Activated CD8-positive, alpha-beta memory T cell treated with anti-CD3 and anti-CD28 coated beads, Interleukin-2, amount 50 U/mL, for 24 hours (primary cell): Measurements from ENCODE around the gene RBM43.
"Not testable (repeated sequence)": the region's sequence is repeated elsewhere in the genome, so short reads cannot be mapped to it uniquely, and the experiment has no call there.

Experiments
- DNase-seq: peaks from one replicate; pipeline ENCODE4 v3.0.0-alpha.2; 2020; ENCODE audit errors: extremely low read depth

The RBM43 gene

DNA sequence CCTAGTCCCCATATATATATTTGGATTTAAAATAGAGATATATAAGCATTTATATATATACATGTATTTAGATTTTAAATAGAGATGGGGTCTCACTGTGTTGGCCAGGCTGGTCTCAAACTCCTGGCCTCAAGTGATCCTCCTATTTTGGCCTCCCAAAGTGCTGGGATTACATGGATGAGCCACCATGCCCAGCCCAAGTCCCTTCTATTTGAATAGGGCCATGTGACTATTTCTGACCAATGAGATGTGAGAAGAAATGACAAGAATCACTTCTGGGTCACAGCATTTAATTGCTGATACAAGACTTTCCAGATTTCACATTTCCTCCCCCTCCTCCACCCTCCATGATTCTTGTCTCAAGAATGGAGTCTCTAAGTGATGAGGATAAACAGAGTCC is 6.4 kb upstream of the RBM43 start:
- no peak for DNase-seq

DNA sequence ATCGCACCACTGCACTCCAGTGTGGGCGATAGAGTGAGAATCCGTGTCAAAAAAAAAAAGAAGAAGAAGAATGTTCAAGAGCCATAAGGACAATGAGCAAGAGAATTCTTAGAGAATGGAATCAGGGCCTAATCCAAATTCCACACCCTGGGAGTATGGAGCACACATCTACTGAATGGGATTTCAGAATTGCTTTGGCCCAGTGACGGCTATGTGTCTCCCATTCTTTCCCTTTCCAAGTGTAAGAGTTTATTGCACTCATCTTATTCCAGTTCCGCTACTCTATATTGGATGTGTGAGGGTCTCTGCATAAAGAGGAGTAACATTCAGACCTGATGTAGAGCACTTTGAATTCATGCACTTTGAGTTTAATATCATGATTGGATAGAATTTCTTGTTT is 5.9 kb upstream of the RBM43 start:
- DNase-seq, result no peak

DNA sequence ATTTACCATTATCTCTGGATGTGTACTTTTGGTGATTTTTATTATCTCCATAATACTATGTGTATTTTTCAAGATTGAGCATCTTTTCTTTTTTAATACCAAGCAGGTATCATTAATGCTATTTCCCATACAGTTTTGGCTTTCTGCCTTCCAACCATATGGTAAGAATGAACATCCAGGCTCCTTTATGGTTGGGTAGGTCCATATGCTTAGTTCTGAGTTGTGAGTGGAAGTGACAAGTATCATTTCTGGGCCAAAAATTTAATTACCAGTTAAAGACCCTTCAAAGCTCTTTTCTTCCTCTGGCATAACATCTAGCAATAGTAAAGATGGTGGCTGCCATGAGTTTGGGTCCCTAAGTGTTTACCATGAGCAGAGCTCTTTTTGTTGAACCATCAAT is 4.3 kb upstream of the RBM43 start:
- no peak for DNase-seq

DNA sequence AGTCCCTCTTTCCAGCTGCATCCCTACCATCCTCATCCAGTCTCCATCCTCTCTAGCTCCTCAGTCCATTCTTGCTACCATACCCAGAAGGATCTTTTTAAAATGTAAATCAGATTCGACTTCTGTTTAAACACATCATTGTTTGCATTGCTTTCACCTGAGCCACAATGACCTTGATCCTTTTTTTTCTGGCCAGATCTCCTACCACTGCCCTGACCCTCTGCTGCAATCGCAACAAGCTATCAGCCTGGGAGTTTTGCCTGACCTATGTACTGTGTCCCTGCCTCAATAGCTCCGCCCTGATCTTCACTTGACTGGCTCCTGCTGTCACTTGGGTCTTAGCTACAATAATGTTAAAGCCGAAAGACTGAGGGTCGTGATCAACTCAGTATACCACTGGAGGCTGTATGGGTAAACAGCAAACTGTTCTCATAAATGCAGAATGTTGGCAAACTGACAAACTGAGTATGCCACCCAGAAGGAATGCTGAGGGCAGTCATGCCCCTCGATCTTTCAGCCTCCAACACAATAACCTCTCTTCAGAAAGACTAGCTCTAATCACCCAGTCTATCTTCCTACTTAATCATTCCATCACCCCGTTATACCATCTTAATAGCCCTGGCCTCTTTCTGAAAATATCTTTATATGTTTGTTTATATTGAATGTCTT is 2.6 kb upstream of the RBM43 start:
- no peak for DNase-seq

DNA sequence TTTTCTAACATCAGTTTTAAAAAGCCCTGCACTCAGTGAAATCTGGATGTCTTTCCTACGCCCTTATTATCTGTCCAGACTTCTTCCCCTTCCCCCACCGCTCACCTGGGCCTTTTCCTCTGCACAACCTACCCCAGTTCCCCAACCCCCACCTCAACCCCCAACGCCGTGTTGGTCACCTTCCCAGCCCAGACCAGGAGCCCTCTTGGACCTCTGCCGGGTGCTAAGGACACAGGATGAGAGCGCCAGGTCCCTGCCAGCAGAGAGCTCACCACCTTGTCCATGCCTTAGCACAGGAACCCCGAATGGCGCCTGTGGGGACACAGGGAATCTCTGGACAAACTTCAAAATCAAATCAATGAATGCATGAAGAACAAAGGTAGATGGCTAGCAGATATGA is 966 bp upstream of the RBM43 start:
- DNase-seq, result no peak

DNA sequence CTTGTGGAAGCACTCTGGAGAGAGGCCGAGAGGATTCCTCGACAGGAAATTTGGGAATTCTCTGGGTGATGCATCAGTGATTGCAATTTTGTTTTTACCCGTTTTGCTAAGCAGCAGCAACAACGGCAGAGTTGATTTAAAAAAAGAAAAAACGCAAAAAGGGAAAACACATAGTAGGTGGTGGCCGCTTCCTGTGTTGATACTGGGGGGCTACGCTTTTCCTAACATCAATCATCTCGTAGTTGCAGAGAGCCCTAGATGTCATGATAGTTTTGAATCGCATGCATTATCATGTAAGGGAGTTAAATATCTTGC is 271 bp upstream of the RBM43 start:
- DNase-seq, result no peak

DNA sequence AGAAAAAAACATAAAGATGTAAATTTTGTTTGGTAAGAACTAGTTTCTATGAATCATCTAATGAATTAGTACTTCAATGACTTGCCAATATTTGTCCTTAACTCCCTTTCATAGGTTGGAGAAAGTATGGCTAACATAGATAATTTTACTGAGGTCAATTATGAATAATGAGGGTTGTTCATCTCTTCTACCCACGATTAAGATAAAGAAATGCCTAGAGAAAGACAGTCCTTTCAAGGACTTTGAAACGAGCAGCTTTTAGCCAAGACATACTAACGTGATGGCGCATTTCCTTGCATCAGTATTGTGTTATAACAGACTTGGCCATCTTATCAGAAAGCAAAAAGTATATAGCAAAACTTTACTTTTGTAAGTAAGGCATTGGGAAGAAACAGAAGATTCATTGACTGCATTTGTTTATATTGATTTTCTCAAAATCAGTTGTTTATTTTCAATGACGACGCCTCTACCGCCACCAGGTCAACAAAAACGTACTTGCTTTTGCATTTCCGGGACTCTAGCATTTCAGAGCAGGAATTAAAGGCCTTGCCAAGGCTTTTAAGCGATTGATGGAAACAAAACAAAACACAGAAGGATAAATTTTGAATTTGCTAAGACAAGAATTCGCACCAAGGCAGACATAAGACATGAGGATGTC is 961 bp downstream of the RBM43 start:
- no peak for DNase-seq

DNA sequence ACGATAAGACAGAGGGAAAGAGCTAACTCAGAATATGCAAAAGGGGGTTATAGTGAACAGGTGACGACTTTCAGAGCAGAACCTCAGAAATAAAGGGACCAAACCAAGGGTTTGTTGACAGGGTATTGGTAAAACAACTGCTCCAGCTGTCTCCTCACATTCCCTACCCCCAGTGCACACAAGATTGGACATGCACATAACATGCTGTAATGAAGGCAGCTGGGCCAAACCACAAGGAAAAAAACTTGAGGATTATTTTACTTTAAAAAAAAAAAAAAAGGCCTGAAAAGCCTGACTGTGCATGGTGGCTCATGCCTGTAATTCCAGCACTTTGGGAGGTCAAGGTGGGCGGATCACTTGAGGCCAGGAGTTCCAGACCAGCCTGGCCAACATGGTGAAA is 3.5 kb downstream of the RBM43 start:
- DNase-seq, result no peak

DNA sequence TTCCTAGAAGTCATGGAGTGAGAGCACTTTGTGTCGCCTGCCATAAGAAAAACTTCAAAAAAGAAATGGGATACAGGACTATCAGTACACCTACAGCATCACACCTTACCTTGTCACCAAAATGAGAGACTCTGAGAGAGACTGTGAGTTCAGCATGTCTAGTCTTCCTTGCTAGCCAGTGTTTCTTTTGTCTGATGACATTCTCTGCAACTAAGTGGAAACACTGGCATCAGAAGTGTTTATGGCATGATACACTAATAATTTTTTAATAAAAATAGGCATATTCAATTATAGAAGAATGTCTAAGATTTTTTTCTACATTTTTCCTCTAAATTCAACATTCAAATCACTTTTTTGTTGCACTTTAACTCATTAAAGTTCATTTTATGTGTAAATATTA is 9.0 kb downstream of the RBM43 start:
- no peak for DNase-seq

DNA sequence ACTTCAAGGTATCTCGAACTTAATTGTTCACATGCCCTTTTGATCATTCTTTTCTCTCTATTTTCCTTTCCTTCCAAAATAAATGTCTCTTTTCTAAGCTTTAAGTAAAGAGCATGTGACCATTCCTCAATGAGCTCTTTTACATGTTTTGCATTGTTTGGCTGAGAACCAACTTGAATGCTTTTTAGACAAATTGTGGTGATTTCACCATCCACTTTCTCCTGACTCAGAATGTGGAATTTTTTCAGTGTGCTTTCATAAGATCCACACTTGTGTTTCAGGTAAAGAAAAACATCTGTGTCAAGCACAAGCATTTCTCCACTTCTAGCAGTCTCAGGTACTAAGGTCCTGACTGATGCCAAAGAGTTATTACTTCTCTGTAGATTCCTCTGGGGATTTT is 10.7 kb downstream of the RBM43 start:
- no peak for DNase-seq

DNA sequence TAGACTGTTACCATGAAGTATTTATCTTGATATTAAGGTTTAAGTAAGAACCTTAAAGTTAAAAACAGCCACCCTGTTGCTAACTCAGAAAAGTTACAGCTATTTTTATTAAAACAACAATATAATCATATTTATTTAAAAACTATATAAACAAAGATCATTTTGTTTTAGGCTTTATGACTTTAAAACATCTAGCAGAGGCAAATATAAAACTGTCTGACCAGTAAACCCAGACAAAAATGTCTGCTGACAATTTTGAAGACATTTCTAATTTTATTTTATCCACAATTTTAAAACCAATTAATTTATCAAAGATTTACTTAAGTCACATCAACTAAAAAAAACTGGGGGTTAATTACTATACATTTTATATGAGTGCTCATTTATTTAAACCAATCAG is 14.2 kb downstream of the RBM43 start:
- DNase-seq, result no peak

DNA sequence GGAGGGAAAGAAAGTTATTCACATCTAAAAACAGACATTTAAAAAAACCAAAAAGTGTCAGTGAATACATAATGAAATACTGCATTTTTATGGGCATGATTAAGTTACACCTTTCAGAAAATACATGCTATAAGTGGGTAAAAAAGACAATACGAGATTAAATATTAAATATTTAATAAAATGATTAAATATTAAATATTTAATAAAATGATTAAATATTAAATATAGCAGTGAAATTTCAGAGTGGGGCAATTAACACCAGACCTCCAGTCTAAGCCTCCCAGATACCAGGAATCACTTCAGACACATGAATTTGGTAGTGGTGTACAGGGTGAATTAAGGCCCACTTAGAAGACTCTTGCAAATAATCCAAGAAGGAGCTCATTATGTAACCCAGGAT is 15.5 kb downstream of the RBM43 start:
- no peak for DNase-seq

DNA sequence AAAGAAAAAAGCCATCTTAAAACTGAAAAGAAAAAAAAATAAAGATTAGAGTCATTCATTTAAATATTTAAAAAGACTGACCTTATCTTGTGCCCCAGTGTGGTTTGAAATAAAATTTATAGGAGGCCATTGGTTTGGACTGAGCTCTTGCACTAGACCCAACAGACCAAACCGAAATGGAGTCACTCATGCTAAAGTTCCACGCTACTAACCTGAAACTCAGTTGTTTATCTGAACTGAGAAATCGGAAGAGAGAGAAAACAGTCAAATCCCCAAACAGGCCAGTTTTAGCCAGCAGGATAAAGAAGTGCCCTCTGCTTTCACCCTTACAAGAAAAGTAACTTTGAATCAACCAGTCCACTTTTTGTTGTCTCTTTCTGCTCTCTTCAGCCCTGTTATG is 18.2 kb downstream of the RBM43 start:
- no peak for DNase-seq

DNA sequence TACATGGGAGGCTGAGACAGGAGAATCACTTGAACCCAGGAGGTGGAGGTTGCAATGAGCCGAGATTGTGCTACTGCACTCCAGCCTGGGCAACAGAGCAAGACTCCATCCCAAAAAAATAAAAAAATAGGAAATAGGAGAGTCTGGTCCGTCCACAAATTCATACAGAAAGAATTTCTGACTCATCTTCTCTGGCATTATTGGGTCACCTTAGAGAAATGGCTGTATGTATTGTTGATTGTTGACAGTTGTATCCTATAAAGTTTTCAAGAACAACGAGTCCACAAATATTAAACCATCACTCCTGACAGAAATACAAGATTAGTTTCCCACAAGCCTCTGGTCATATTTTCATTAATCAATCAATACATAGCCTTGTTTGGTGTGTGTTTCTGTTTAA is 20.4 kb downstream of the RBM43 start:
- DNase-seq, result no peak

DNA sequence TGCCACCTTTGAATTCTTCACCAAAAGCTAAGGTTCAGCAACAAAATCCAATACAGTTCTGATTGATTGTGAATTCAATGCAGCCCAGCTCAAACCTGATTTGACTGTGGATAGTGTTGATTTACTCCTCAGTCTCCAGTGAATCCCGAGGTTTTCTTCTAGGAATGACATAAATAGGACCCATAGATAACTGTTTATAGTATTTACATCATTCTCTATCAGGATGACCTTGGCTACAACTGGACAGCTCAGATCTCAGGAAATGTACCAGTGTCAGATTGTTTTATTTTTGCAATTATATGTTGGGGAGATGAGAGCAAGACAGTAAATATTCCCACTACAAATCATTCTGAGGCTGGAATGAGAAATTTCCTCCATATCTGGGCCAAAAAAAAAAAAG is 21.2 kb downstream of the RBM43 start:
- DNase-seq, result no peak

DNA sequence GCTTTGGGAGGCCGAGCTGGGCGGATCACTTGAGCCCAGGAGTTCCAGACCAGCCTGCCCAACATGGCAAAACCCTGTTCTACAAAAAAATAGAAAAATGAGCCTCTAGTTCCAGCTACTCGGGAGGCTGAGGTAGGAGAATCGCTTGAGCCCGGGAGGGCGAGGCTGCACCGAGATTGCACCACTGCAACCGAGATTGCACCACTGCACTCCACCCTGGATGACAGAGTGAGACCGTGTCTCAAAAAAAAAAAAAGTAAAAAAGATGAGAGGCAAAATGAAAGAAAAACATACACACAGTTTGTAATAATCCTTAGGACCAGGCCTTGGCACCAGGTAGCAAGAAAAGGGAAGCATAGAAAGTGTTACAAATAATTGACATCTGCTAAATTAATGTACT is 22.0 kb downstream of the RBM43 start:
- no peak for DNase-seq

DNA sequence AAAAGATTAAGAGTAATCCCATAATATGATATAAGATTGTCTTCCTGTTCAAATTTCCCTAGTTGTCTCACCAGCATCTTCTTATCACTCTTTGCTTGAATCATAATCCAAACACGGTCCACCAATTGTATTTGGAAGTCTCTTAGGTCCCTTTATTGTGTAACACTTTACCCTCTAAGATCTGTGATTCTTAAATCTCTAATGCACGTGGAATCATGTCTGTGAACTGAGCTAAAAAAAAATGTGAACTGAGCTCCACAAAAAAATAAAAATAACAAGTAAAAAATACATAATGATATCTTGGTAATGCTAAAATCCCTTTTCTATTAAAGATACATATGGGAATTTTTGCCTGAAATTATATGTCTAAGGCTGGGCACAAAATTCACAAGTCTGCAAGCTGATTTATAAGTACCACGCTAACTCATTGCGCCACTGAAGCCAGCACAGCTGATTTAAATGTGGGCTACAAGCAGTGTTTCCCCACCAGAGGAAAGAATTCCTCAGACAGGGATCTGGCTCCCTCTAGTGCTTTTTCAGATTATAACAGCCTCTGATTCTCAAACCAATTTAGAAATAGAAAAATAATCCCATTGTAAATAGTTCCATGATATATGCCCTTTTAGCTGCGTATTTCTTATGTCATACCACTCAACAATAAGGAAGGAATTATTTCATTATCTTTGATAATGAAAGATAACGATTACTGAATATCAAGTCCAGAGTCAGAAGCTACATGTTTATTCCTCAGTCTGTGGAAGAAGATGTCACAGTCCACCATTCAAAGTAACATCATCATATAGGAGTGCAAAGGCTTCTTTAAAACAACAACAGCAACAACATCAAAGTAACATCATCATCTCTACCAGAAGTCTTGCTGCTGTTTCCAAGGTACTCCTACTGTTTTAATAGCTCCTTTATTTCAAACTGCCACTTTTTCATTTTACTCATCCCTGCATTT is 22.9 kb downstream of the RBM43 start:
- DNase-seq, result no peak

DNA sequence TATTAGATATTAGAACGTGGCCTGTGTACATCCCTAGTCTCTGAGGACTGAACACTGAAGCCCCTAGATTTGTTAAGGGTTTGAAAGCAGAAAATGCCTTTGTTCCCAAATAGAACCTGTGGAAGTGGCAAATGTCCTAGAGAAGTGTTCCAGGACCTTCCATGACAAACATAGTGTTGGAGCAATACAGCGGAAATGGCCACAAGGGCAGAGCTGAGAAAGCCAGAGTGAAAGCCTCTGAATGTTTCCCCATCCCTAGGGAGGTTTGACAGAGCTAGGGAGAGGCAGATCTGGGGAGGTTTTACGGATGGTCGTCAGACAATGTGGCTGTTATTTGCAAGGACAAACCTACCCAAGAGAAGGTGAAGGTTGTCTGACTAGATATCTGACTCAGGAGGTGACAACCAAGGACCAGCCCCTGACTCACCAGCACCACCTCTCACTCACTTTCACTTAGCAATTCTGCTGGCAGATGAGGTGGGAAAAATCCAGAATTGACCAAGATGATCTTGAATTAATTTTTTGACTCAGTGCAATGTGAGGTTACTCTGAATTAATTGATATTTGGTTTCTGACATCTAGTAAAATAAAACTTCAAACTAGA is 24.1 kb downstream of the RBM43 start:
- no peak for DNase-seq

DNA sequence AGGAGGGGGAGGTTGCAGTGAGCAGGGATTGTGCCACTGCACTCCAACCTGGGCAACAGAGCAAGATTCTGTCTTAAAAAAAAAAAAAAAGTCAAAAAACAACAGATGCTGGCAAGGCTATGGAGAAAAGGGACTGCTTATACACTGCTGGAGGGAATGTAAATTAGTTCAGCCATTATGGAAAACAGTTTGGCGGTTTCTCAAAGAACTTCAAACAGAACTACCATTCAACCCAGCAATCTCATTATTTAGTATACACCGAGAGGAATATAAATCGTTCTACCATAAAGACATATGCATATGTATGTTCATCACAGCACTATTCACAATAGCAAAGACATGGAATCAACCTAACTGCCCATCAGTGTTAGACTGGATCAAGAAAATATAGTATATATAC is 27.9 kb downstream of the RBM43 start:
- DNase-seq, result not testable (repeated sequence)

DNA sequence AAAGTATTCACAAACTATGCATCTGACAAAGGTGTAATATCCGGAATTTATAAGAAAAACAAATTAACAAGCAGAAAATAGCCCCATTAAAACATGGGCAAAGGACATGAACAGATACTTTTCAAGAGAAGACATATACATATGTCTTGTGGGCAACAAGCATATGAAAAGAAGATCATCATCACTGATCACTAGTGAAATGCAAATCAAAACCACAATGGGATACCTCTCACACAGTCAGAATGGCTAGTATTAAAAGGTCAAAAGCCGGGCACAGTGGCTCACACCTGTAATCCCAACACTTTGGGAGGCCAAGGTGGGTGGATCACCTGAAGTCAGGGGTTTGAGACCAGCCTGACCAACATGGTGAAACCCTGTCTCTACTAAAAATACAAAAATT is 28.4 kb downstream of the RBM43 start:
- DNase-seq, result not testable (repeated sequence)

DNA sequence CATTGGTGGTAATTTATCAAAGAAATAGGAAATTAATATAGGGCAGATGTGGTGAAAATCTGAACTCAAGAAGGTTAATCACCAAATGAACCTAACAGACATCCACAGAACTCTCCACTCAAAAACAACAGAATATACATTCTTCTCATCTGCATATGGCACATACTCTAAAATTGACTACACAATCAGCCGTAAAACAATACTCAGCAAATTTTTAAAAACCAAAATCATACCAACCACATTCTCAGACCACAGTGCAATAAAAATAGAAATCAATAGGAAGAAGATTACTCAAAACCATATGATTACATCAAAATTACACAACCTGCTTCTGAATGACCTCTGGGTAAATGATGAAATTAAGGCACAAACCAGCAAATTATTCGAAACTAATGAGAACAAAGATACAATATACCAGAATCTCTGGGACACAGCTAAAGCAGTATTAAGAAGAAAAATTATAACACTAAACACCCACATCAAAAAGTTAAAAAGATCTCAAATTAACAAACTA is 31.0 kb downstream of the RBM43 start:
- no peak for DNase-seq

DNA sequence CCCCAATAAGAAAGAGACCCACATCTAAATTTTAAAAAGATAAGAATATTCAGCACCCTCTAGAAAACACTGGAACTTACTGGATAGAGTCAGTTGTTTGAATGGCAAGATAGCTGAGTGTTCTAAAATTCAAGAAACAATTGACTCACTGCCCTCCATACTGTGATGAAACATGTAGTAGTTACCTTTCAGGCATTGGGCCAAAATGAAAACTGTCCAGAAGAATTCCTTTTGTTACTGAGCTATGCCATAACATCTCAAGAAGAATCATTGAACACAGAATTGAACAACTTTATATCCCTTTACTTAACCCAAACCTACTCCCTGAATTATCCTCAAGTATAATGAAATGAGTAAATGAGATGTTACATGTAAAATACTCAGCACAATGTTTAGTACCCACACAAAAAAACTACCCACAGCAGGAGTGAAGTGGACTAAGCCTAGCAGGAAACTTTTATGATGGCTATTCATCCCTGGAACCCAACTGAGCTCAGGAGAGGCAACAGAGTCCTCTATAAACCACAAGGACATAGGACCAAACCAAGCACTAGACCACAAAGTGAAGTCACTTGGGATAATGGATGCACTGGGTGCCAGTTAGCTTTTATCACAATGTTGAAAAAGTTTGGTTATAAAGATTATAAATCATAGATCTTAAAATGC is 32.7 kb downstream of the RBM43 start:
- DNase-seq, result no peak
